HUES6 (cell line): Measurements from ENCODE around the gene SMARCC2.
A peak's percentile ranks its signal among the peaks of the same experiment; 100 is the strongest.

Experiments
- H3K27ac ChIP-seq: 2 replicates; pipeline ENCODE4 v1.7.0; 2013; ENCODE audit warnings: low read depth, mild to moderate bottlenecking, low read length, inconsistent platforms
- H3K27me3 ChIP-seq: 2 replicates; pipeline ENCODE4 v1.6.1; 2013; ENCODE audit warnings: low read length; ENCODE audit not compliant: control insufficient read depth, insufficient read depth
- H3K36me3 ChIP-seq: 2 replicates; pipeline ENCODE4 v1.6.1; 2013; ENCODE audit warnings: low read length; ENCODE audit not compliant: control insufficient read depth, insufficient read depth
- H3K4me1 ChIP-seq: 2 replicates; pipeline ENCODE4 v1.6.1; 2013; ENCODE audit warnings: low read length; ENCODE audit not compliant: control insufficient read depth, insufficient read depth
- H3K4me3 ChIP-seq: 2 replicates; pipeline ENCODE4 v1.5.1; 2013; ENCODE audit warnings: low read depth, low read length
- H3K9ac ChIP-seq: one replicate; pipeline ENCODE4 v1.6.1; 2013; ENCODE audit warnings: mild to moderate bottlenecking, low read length
- H3K9me3 ChIP-seq: 2 replicates; pipeline ENCODE4 v1.6.1; 2013; ENCODE audit warnings: low read depth, low read length; ENCODE audit not compliant: control insufficient read depth, insufficient read depth

Gene SMARCC2

DNA sequence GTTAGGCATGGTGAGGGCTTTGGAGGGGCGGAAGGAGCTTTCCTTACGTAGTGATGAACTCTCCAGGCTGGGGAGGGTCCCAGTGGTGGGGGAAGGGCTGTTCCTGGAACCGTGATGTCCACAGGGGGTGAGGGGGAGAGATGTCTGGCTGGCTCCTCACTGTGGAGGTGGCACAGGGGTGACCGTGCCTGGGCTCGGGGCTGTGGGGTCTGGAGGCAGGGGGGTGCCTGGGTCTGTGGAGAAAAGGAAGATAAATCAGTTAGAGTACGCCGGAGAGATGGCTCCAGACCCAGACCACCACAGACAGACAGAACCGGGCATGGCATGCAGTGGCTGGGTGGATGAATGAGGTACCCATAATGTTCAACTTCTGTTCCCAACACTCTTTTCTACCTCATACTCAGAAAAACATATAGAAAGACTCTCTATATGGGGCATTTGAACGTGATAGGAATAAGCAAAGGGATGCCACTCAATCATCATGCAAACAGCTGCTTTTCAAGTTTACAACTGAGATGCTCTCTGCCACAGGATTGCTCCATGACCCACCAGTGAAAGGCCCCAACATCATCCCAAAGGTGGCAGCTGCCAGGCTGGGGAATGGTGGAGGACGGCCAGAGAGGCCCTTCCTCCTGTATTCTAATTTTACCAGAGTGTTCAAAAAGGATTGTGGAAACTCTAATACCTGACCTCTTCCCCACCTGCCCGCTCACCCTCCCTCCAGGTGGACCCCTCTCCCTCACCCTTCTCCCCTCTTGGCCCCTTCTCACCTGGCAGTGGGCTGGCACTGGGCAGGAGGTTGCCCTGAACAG, 25.5 kb downstream of the SMARCC2 start:
- Histone ChIP-seq H3K36me3 (peaks cover 92% of the 10 kb centered on the region), H3K27ac (no peak overlapping the region), H3K9ac (no peak overlapping the region), H3K4me1 (peaks cover 34% of the 10 kb centered on the region), H3K4me3 (no peak overlapping the region), H3K9me3 (no peaks in the 10 kb centered on the region), H3K27me3 (no peaks in the 10 kb centered on the region)

- Histone ChIP-seq H3K27ac (no peak overlapping the region), H3K4me3 (no peak overlapping the region), H3K9ac (peak overlapping the region; percentile 19), H3K4me1 (peaks cover 34% of the 10 kb centered on the region), H3K27me3 (no peaks in the 10 kb centered on the region), H3K36me3 (peaks cover 82% of the 10 kb centered on the region), H3K9me3 (no peaks in the 10 kb centered on the region)
Measured at GRCh38 chr12:56162468-56163290, 26.6 kb downstream of the SMARCC2 start.

GRCh38 chr12:56161690-56162351, 27.5 kb downstream of the SMARCC2 start:
- Histone ChIP-seq H3K9ac (no peak overlapping the region), H3K4me1 (peaks cover 39% of the 10 kb centered on the region), H3K9me3 (no peaks in the 10 kb centered on the region), H3K27ac (no peak overlapping the region), H3K4me3 (no peak overlapping the region), H3K27me3 (no peaks in the 10 kb centered on the region), H3K36me3 (peaks cover 75% of the 10 kb centered on the region)

GRCh38 chr12:56160894-56161689, 28.2 kb downstream of the SMARCC2 start:
- peaks cover 69% of the 10 kb centered on the region for H3K36me3 ChIP-seq

DNA sequence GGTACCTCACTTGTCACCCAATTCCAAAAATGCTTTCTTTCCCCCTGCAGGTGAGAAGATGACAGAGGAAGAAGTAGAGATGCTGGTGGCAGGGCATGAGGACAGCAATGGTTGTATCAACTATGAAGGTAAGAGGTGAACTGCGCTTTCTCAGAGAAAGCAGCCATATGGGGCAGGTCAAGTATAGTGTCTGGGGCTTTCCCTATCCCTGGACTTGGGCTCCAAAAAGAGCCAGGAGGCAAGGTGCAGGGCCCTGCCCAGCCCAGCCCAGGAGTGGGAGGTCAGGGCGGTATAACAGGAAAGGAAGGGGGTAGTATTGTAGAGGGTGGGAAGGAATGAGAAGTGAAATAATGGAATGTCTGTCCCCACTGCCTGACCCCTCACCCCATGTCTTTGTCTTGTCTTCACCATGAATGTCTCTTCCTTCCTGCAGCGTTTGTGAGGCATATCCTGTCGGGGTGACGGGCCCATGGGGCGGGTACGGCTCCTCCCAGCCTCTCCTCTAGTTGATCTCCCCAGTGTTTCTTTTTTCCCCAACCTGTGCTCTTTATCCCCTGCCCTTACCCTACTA, 29.0 kb downstream of the SMARCC2 start:
- Histone ChIP-seq H3K27ac (0 out of 2 replicates have a peak overlapping the region, but pooled peaks have one; percentile 91), H3K36me3 (peaks cover 68% of the 10 kb centered on the region), H3K27me3 (no peaks in the 10 kb centered on the region), H3K9ac (peak overlapping the region; percentile 98), H3K9me3 (no peaks in the 10 kb centered on the region), H3K4me1 (peaks cover 39% of the 10 kb centered on the region), H3K4me3 (peak overlapping the region; percentile 88)

More at GRCh38 chr12:56160894-56161689, 28.2 kb downstream of the SMARCC2 start:
- peak overlapping the region; percentile 98 for H3K9ac ChIP-seq
- H3K4me3 ChIP-seq, result peak overlapping the region; percentile 88; the same call in 1 of the 2 replicates
- H3K4me1 ChIP-seq, result peaks cover 39% of the 10 kb centered on the region
- H3K27ac ChIP-seq, result no peak overlapping the region
- H3K9me3 ChIP-seq, result no peaks in the 10 kb centered on the region
- no peaks in the 10 kb centered on the region for H3K27me3 ChIP-seq

GRCh38 chr12:56159482-56160192, 29.6 kb downstream of the SMARCC2 start:
- no peaks in the 10 kb centered on the region for H3K27me3 ChIP-seq
- peak overlapping the region; percentile 88 for H3K4me3 ChIP-seq
- peaks cover 68% of the 10 kb centered on the region for H3K36me3 ChIP-seq
- peak overlapping the region; percentile 98 for H3K9ac ChIP-seq
- H3K27ac ChIP-seq, result peak overlapping the region; percentile 91; the same call in 1 of the 2 replicates
- peaks cover 39% of the 10 kb centered on the region for H3K4me1 ChIP-seq
- no peaks in the 10 kb centered on the region for H3K9me3 ChIP-seq

DNA sequence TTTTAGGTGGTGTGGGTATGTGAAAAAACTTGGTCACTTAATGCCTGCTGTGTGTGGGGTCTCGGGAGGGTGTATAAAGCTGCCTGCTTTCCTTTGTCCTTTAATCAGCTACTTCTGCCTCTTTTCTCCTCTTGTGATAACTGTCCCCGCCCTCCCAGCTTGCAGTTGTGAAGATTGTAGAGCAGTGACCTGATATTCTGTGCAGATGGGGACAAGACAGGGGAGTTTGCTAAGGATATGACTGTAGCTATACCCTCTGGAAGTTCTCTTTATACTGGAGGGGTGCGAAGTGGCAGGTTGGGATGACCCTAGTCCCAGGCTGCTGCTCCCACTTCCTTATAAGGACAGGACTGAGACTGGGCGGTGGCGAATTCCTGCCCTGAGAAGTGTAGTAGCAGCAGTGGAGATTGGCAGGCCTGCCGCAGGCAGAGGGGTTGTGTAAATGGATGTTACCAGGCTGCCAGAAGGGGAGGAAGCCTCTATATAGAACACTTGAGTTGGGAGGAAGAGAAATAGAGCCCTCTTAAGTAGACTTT, 30.3 kb downstream of the SMARCC2 start:
- Histone ChIP-seq H3K9ac (peak overlapping the region; percentile 98), H3K4me1 (peaks cover 39% of the 10 kb centered on the region), H3K27ac (peak overlapping the region; percentile 91), H3K4me3 (peak overlapping the region; percentile 88), H3K9me3 (no peaks in the 10 kb centered on the region), H3K27me3 (no peaks in the 10 kb centered on the region), H3K36me3 (peaks cover 63% of the 10 kb centered on the region)

DNA sequence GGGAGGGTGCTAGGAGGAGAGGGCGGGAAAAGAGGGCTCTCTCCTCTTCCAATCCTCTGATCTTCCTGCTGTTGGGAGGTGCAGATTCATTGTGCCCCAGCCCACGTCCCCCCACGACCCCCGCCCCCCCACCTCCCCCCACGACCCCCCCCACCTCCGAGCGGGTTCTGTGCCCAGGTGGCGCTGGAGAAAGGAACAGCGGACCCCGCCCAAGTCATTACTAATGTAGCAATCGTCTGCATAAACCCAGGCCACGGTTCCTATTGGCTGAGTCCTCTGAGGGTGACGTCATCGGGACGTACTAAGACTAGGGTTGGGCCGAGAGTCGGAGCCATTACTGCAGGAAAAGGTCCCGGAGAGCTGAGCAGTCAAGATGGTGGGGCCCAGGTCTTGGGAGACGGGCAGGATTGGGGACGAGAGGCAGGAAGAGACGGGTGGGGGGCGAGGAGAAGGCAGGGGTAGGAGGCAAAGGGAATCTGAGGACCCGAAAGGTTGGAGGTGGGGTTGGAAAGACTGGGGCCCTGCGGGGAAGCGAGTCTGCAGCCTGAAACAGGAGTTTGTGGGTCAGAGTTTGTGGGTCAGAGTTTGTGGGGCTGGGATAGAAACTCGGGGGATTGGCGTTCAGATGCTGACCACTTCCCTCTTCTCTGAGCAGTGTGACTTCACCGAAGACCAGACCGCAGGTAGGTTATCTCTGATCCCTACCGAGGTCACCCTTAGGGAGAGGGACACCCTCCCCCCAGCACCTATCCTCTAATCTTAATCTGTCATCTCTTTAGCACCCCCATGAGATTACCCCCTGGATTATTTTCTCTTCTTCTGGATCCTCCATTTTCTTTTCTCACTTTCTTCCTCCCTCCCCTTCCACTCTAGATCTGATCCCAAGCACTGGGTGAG, 31.0 kb downstream of the SMARCC2 start, which contains the start of gene MYL6:
Gene MYL6 (plus strand): TSS at position 331 of the 897 bp plus-strand sequence. CDS start 43 bp downstream, at position 374.
- Histone ChIP-seq H3K4me3 (peak within 1 kb of the TSS; percentile 88), H3K27me3 (no peaks in the 10 kb centered on the region), H3K36me3 (peaks cover 56% of the 10 kb centered on the region), H3K9me3 (no peaks in the 10 kb centered on the region), H3K27ac (peak within 1 kb of the TSS; percentile 91), H3K4me1 (peaks cover 41% of the 10 kb centered on the region), H3K9ac (peak within 1 kb of the TSS; percentile 98)
